ENCODE measurements around the gene NEURL1B. TPM values are rescaled to one million over a fixed set of nuclear protein-coding genes. Genes with fewer than 3 reads are reported as not detected.

Gene NEURL1B
- total and polyA plus RNA-seq, 4 donors: 1.9 to 65.8 (median 24.8) TPM

GRCh38 chr5:172635038-172635437 lies 6.0 kb upstream of the NEURL1B start:
- H3K36me3 ChIP-seq (ENCODE audit: control insufficient read depth in 1 of 2, insufficient read depth in 2 of 2, low read length in 1 of 2): no peaks in the 10 kb centered on the region
- ATAC-seq (ENCODE audit: low FRiP score) (no peak), DNase-seq (peak; percentile 23 to 51)
- 96 to 98% methylated on average over 12 of the region's 12 CpGs for WGBS, 2 donors
- H3K4me1 ChIP-seq (ENCODE audit: control insufficient read depth in 1 of 2, insufficient read depth in 2 of 2, low read length in 2 of 2): no peaks in the 10 kb centered on the region
- H3K4me3 ChIP-seq (ENCODE audit: low read length in 2 of 2): no peak overlapping the region
- H3K27me3 ChIP-seq (ENCODE audit: control insufficient read depth in 1 of 2, insufficient read depth in 2 of 2, low read length in 1 of 2): no peaks in the 10 kb centered on the region
- H3K27ac ChIP-seq (ENCODE audit: low read depth in 1 of 2, low read length in 2 of 2): no peak overlapping the region
- intact Hi-C loops (cut with DNase I): no loop called here
- H3K9me3 ChIP-seq (ENCODE audit: control insufficient read depth, low read length): no peaks in the 10 kb centered on the region

- peak; percentile 15 to 60 for DNase-seq
- H3K4me3 ChIP-seq (ENCODE audit: low read length in 2 of 2): no peak overlapping the region
- no peak for ATAC-seq (ENCODE audit: low FRiP score)
- no peaks in the 10 kb centered on the region for H3K36me3 ChIP-seq (ENCODE audit: control insufficient read depth in 1 of 2, insufficient read depth in 2 of 2, low read length in 1 of 2)
- H3K4me1 ChIP-seq (ENCODE audit: control insufficient read depth in 1 of 2, insufficient read depth in 2 of 2, low read length in 2 of 2): no peaks in the 10 kb centered on the region
- intact Hi-C loops (cut with DNase I): no loop called here
- WGBS, 2 donors: 85% methylated on average over 11 of the region's 11 CpGs
- no peaks in the 10 kb centered on the region for H3K27me3 ChIP-seq (ENCODE audit: control insufficient read depth in 1 of 2, insufficient read depth in 2 of 2, low read length in 1 of 2)
- no peaks in the 10 kb centered on the region for H3K9me3 ChIP-seq (ENCODE audit: control insufficient read depth, low read length)
- H3K27ac ChIP-seq (ENCODE audit: low read depth in 1 of 2, low read length in 2 of 2): no peak overlapping the region
Observed at GRCh38 chr5:172636279-172637050, 4.6 kb upstream of the NEURL1B start.

- H3K9me3 ChIP-seq (ENCODE audit: control insufficient read depth, low read length): no peaks in the 10 kb centered on the region
- intact Hi-C loops (cut with DNase I): no loop called here
- no peaks in the 10 kb centered on the region for H3K4me1 ChIP-seq (ENCODE audit: control insufficient read depth in 1 of 2, insufficient read depth in 2 of 2, low read length in 2 of 2)
- H3K27ac ChIP-seq (ENCODE audit: low read depth in 1 of 2, low read length in 2 of 2): no peak overlapping the region
- DNase-seq: peak; percentile 34 to 64
- no peak overlapping the region for H3K4me3 ChIP-seq (ENCODE audit: low read length in 2 of 2)
- 25 to 31% methylated on average over 10 of the region's 10 CpGs for WGBS, 2 donors
- no peak for ATAC-seq (ENCODE audit: low FRiP score)
- H3K36me3 ChIP-seq (ENCODE audit: control insufficient read depth in 1 of 2, insufficient read depth in 2 of 2, low read length in 1 of 2): no peaks in the 10 kb centered on the region
- H3K27me3 ChIP-seq (ENCODE audit: control insufficient read depth in 1 of 2, insufficient read depth in 2 of 2, low read length in 1 of 2): no peaks in the 10 kb centered on the region
Observed at GRCh38 chr5:172637110-172637580, 3.9 kb upstream of the NEURL1B start.

- WGBS, 2 donors: 85 to 92% methylated on average over 2 of the region's 2 CpGs
- no peaks in the 10 kb centered on the region for H3K9me3 ChIP-seq (ENCODE audit: control insufficient read depth, low read length)
- peak; percentile 4 to 37 for DNase-seq
- no peak for ATAC-seq (ENCODE audit: low FRiP score)
- intact Hi-C loops (cut with DNase I): no loop called here
- H3K4me3 ChIP-seq (ENCODE audit: low read length in 2 of 2): no peak overlapping the region
- H3K4me1 ChIP-seq (ENCODE audit: control insufficient read depth in 1 of 2, insufficient read depth in 2 of 2, low read length in 2 of 2): no peaks in the 10 kb centered on the region
- no peak overlapping the region for H3K27ac ChIP-seq (ENCODE audit: low read depth in 1 of 2, low read length in 2 of 2)
- no peaks in the 10 kb centered on the region for H3K27me3 ChIP-seq (ENCODE audit: control insufficient read depth in 1 of 2, insufficient read depth in 2 of 2, low read length in 1 of 2)
- no peaks in the 10 kb centered on the region for H3K36me3 ChIP-seq (ENCODE audit: control insufficient read depth in 1 of 2, insufficient read depth in 2 of 2, low read length in 1 of 2)
Observed at GRCh38 chr5:172637740-172638139, 3.3 kb upstream of the NEURL1B start.

- 96% methylated on average over 3 of the region's 3 CpGs for WGBS, 2 donors
- DNase-seq (peak; percentile 9 to 16), ATAC-seq (ENCODE audit: low FRiP score) (no peak)
- H3K36me3 ChIP-seq (ENCODE audit: control insufficient read depth in 1 of 2, insufficient read depth in 2 of 2, low read length in 1 of 2): no peaks in the 10 kb centered on the region
- H3K4me3 ChIP-seq (ENCODE audit: low read length in 2 of 2): no peak overlapping the region
- no peaks in the 10 kb centered on the region for H3K9me3 ChIP-seq (ENCODE audit: control insufficient read depth, low read length)
- H3K27me3 ChIP-seq (ENCODE audit: control insufficient read depth in 1 of 2, insufficient read depth in 2 of 2, low read length in 1 of 2): no peaks in the 10 kb centered on the region
- intact Hi-C loops (cut with DNase I): no loop called here
- no peaks in the 10 kb centered on the region for H3K4me1 ChIP-seq (ENCODE audit: control insufficient read depth in 1 of 2, insufficient read depth in 2 of 2, low read length in 2 of 2)
- no peak overlapping the region for H3K27ac ChIP-seq (ENCODE audit: low read depth in 1 of 2, low read length in 2 of 2)
Observed at GRCh38 chr5:172638209-172638768, 2.8 kb upstream of the NEURL1B start.

GRCh38 chr5:172640139-172640538 lies 924 bp upstream of the NEURL1B start:
- no peak overlapping the region for H3K4me3 ChIP-seq (ENCODE audit: low read length in 2 of 2)
- intact Hi-C loops (cut with DNase I): no loop called here
- no peak overlapping the region for H3K27ac ChIP-seq (ENCODE audit: low read depth in 1 of 2, low read length in 2 of 2)
- no peaks in the 10 kb centered on the region for H3K36me3 ChIP-seq (ENCODE audit: control insufficient read depth in 1 of 2, insufficient read depth in 2 of 2, low read length in 1 of 2)
- H3K27me3 ChIP-seq (ENCODE audit: control insufficient read depth in 1 of 2, insufficient read depth in 2 of 2, low read length in 1 of 2): no peaks in the 10 kb centered on the region
- no peaks in the 10 kb centered on the region for H3K4me1 ChIP-seq (ENCODE audit: control insufficient read depth in 1 of 2, insufficient read depth in 2 of 2, low read length in 2 of 2)
- H3K9me3 ChIP-seq (ENCODE audit: control insufficient read depth, low read length): no peaks in the 10 kb centered on the region
- 92 to 96% methylated on average over 5 of the region's 5 CpGs for WGBS, 2 donors
- DNase-seq: peak; percentile 21 to 49
- ATAC-seq (ENCODE audit: low FRiP score): no peak

GRCh38 chr5:172641359-172642050 lies 442 bp downstream of the NEURL1B start:
- no peaks in the 10 kb centered on the region for H3K9me3 ChIP-seq (ENCODE audit: control insufficient read depth, low read length)
- peak overlapping the region; percentile 35 to 54 for H3K4me3 ChIP-seq (ENCODE audit: low read length in 2 of 2)
- intact Hi-C loops (cut with DNase I): no loop called here
- H3K4me1 ChIP-seq (ENCODE audit: control insufficient read depth in 1 of 2, insufficient read depth in 2 of 2, low read length in 2 of 2): no peaks in the 10 kb centered on the region
- WGBS, 2 donors: 2% methylated on average over 67 to 73 of the region's 73 CpGs
- ATAC-seq (ENCODE audit: low FRiP score) (peak; percentile 13), DNase-seq (peak; percentile 45 to 75)
- no peaks in the 10 kb centered on the region for H3K27me3 ChIP-seq (ENCODE audit: control insufficient read depth in 1 of 2, insufficient read depth in 2 of 2, low read length in 1 of 2)
- no peak overlapping the region for H3K27ac ChIP-seq (ENCODE audit: low read depth in 1 of 2, low read length in 2 of 2)
- H3K36me3 ChIP-seq (ENCODE audit: control insufficient read depth in 1 of 2, insufficient read depth in 2 of 2, low read length in 1 of 2): no peaks in the 10 kb centered on the region

GRCh38 chr5:172642051-172642409 lies 967 bp downstream of the NEURL1B start:
- 24 to 29% methylated on average over 14 of the region's 14 CpGs for WGBS, 2 donors
- ATAC-seq (ENCODE audit: low FRiP score): no peak
- Histone ChIP-seq H3K4me1 (ENCODE audit: control insufficient read depth in 1 of 2, insufficient read depth in 2 of 2, low read length in 2 of 2) (no peaks in the 10 kb centered on the region), H3K9me3 (ENCODE audit: control insufficient read depth, low read length) (no peaks in the 10 kb centered on the region), H3K27ac (ENCODE audit: low read depth in 1 of 2, low read length in 2 of 2) (no peak overlapping the region), H3K36me3 (ENCODE audit: control insufficient read depth in 1 of 2, insufficient read depth in 2 of 2, low read length in 1 of 2) (no peaks in the 10 kb centered on the region), H3K27me3 (ENCODE audit: control insufficient read depth in 1 of 2, insufficient read depth in 2 of 2, low read length in 1 of 2) (no peaks in the 10 kb centered on the region), H3K4me3 (ENCODE audit: low read length in 2 of 2) (no peak overlapping the region)
- intact Hi-C loops (cut with DNase I): no loop called here
- no peak for DNase-seq
